GM23338 (cell line): Measurements from ENCODE around the gene NXPE2. TPM values are rescaled to one million over a fixed set of nuclear protein-coding genes. Genes with fewer than 3 reads are reported as not detected.

ENCODE experiments used
- ATAC-seq: fragments of 200-7000 bp; cut with Tn5 transposase; 3 replicates; pipeline ENCODE4 v1.9.1; 2020
- DNase-seq: peaks from one replicate; pipeline ENCODE4 v3.0.0-alpha.2; 2015; ENCODE audit warnings: low spot score
- H2AFZ ChIP-seq: fragments of 200-600 bp; sonication (generic); 2 replicates; pipeline ENCODE4 v1.8.0; 2016; ENCODE audit warnings: antibody characterized with exemption, mild to moderate bottlenecking, moderate library complexity
- H3F3A ChIP-seq: fragments of 200-600 bp; sonication (generic); replicated peaks from 2 replicates; pipeline ENCODE4 v1.8.0; 2017; ENCODE audit warnings: antibody characterized with exemption, mixed run types, low read depth
- H3K27ac ChIP-seq: fragments of 200-600 bp; sonication (generic); 2 replicates; pipeline ENCODE4 v1.6.1; 2016; ENCODE audit warnings: low read depth
- H3K27me3 ChIP-seq: fragments of 200-600 bp; sonication (generic); 2 replicates; pipeline ENCODE4 v1.8.0; 2016; ENCODE audit warnings: mild to moderate bottlenecking, mixed run types, moderate library complexity; ENCODE audit not compliant: insufficient read depth
- H3K36me3 ChIP-seq: fragments of 200-600 bp; sonication (generic); 2 replicates; pipeline ENCODE4 v1.8.0; 2016; ENCODE audit warnings: mild to moderate bottlenecking; ENCODE audit not compliant: insufficient read depth
- H3K4me1 ChIP-seq: fragments of 200-600 bp; sonication (generic); 2 replicates; pipeline ENCODE4 v1.8.0; 2016; ENCODE audit warnings: mild to moderate bottlenecking, moderate library complexity; ENCODE audit not compliant: insufficient read depth
- H3K4me2 ChIP-seq: fragments of 200-600 bp; sonication (generic); 2 replicates; pipeline ENCODE4 v1.7.1; 2017; ENCODE audit warnings: mixed run types
- H3K4me3 ChIP-seq: fragments of 200-600 bp; sonication (generic); 2 replicates; pipeline ENCODE4 v1.6.1; 2016; ENCODE audit warnings: mixed run types
- H3K79me2 ChIP-seq: fragments of 200-600 bp; sonication (generic); replicated peaks from 2 replicates; pipeline ENCODE4 v1.8.0; 2017; ENCODE audit warnings: mild to moderate bottlenecking; ENCODE audit not compliant: insufficient read depth
- H3K9me2 ChIP-seq: fragments of 200-600 bp; sonication (generic); 2 replicates; pipeline ENCODE4 v1.8.0; 2017; ENCODE audit not compliant: insufficient read depth
- H4K20me1 ChIP-seq: fragments of 200-600 bp; sonication (generic); replicated peaks from 2 replicates; pipeline ENCODE4 v1.8.0; 2017; ENCODE audit warnings: mild to moderate bottlenecking; ENCODE audit not compliant: insufficient read depth
- H3K27ac Mint-ChIP-seq: 2 replicates; pipeline ENCODE4 v1.8.0; 2020; ENCODE audit warnings: inconsistent platforms, mild to moderate bottlenecking, moderate library complexity, mixed read lengths
- H3K27me3 Mint-ChIP-seq: 3 replicates; pipeline ENCODE4 v1.8.0; 2022; ENCODE audit warnings: low read depth, mild to moderate bottlenecking, moderate library complexity, mixed read lengths, inconsistent platforms; ENCODE audit not compliant: insufficient read depth, poor library complexity
- H3K36me3 Mint-ChIP-seq: 3 replicates; pipeline ENCODE4 v1.8.0; 2021; ENCODE audit warnings: low read depth, mild to moderate bottlenecking, inconsistent platforms, moderate library complexity, mixed read lengths
- H3K4me1 Mint-ChIP-seq: 3 replicates; pipeline ENCODE4 v1.8.0; 2020; ENCODE audit warnings: mild to moderate bottlenecking, inconsistent platforms, mixed read lengths
- H3K4me3 Mint-ChIP-seq: 3 replicates; pipeline ENCODE4 v1.8.0; 2021; ENCODE audit warnings: moderate library complexity, mild to moderate bottlenecking, inconsistent platforms, mixed read lengths
- H3K9me3 Mint-ChIP-seq: 3 replicates; pipeline ENCODE4 v1.8.0; 2020; ENCODE audit warnings: moderate library complexity, mild to moderate bottlenecking, inconsistent platforms, mixed read lengths
- CREB1 ChIP-seq: fragments of 250-450 bp; sonication (Bioruptor Pico); IDR thresholded peaks from 2 replicates; pipeline ENCODE4 v1.5.0; 2020; ENCODE audit warnings: low read depth, mild to moderate bottlenecking, moderate library complexity
- CTCF ChIP-seq, 2 experiments: fragments of 200-600 bp in 1 of 2; sonication (generic) in 1 of 2; conservative IDR thresholded peaks; 2 replicates each; pipeline versions ENCODE4 v1.5.1 to v1.6.1; 2016 to 2017; ENCODE audit warnings: antibody characterized with exemption in 2 of 2, low read depth in 2 of 2, mild to moderate bottlenecking in 2 of 2, moderate library complexity in 1 of 2
- ETS1 ChIP-seq: IDR thresholded peaks from 2 replicates; pipeline ENCODE4 v1.6.1; 2016; ENCODE audit warnings: antibody characterized with exemption
- EZH2 ChIP-seq: fragments of 200-600 bp; sonication (generic); IDR thresholded peaks from one replicate; pipeline ENCODE4 v1.8.0; 2017; ENCODE audit warnings: antibody characterized with exemption, mild to moderate bottlenecking, low read depth; ENCODE audit not compliant: unreplicated experiment
- EZH2phosphoT487 ChIP-seq: fragments of 200-600 bp; sonication (generic); IDR thresholded peaks from one replicate; pipeline ENCODE4 v1.8.1; 2018; ENCODE audit warnings: antibody characterized with exemption; ENCODE audit not compliant: unreplicated experiment
- JUNB ChIP-seq: IDR thresholded peaks from one replicate; pipeline ENCODE4 v1.6.1; 2016; ENCODE audit warnings: antibody characterized with exemption; ENCODE audit not compliant: unreplicated experiment
- NANOG ChIP-seq: IDR thresholded peaks from 2 replicates; pipeline ENCODE4 v1.6.1; 2016; ENCODE audit warnings: antibody characterized with exemption, borderline replicate concordance
- POLR2AphosphoS5 ChIP-seq: IDR thresholded peaks from 2 replicates; pipeline ENCODE4 v1.6.1; 2016; ENCODE audit warnings: antibody characterized with exemption, low read depth
- ZNF114 ChIP-seq: fragments of 250-450 bp; sonication (Bioruptor Pico); IDR thresholded peaks from 2 replicates; pipeline ENCODE4 v1.5.0; 2020; ENCODE audit warnings: mild to moderate bottlenecking, moderate library complexity
- ZNF331 ChIP-seq: fragments of 250-450 bp; sonication (Bioruptor Pico); IDR thresholded peaks from 2 replicates; pipeline ENCODE4 v1.5.0; 2020; ENCODE audit warnings: low read depth, mild to moderate bottlenecking, moderate library complexity
- polyA plus RNA-seq: library from polyadenylated mRNA; unstranded; fragments of >200 nt; fragmentation: Nextera tagmentation; extraction: Ambion mirVana; gene quantifications from 2 replicates; pipeline ENCODE4 v1.2.1, GENCODE V29; 2016
- total RNA-seq: library from RNA; depleted of rRNA; stranded (reverse); fragments of >200 nt; shearing (Covaris generic); gene quantifications from 2 replicates; pipeline ENCODE4 v1.2.3, GENCODE V29; 2014

Gene NXPE2
- total and polyA plus RNA-seq, 2 experiments from 2014 or later: 0.10 TPM; not detected in 1

DNA sequence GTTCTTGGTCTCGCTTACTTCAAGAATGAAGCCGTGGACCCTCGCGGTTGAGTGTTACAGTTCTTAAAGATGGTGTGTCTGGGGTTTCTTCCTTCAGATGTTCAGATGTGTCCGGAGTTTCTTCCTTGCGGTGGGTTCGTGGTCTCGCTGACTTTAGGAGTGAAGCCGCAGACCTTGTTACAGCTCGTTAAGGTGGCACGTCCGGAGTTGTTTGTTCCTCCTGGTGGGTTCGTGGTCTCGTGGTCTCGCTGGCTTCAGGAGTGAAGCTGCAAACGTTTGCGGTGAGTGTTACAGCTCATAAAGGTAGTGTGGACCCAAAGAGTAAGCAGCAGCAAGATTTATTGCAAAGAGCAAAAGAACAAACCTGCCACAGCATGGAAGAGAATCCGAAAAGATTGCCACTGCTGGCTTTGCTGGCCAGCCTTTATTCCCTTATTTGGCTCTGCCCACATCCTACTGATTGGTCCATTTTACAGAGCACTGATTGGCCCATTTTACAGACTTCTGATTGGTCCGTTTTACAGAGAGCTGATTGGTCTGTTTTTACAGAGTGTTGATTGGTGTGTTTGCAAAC lies 27.1 kb upstream of the NXPE2 start (continued):
- TF ChIP-seq CREB1 (CRISPR knock-in tag): no peak
- TF ChIP-seq POLR2AphosphoS5: no peak
- TF ChIP-seq ETS1: no peak
- TF ChIP-seq ZNF114 (CRISPR knock-in tag): no peak
- TF ChIP-seq JUNB: no peak

DNA sequence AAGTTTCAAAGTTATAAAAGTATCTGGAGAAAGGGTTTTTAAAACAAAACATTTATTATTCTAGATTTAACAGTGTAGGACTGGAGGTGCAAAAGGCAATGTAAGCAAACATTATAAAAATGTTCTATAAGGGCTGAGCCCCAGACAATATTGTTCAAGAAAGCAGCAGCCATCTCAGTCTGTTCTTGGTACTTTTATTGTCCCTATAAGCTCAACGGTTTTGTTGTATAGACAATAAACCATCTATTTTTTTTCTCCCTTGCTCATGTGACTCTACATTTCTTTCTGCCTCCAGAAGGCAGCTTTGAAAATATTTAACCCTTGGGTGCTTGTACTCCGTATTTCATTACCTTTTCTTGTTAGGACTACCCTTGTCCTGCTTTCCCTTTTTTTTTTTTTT lies 25.2 kb upstream of the NXPE2 start:
- TF ChIP-seq ZNF331 (no peak), EZH2phosphoT487 (no peak), ZNF114 (CRISPR knock-in tag) (no peak), CTCF (conservative IDR thresholded peaks at IDR 0.05; ENCODE audit: low read depth in 2 of 2) (no peak), ETS1 (no peak), NANOG (no peak), EZH2 (no peak), CREB1 (CRISPR knock-in tag) (no peak), JUNB (no peak)
- Histone ChIP-seq H3K4me3 (no peak overlapping the region), H3K4me1 (no peaks in the 10 kb centered on the region), H3K36me3 (no peaks in the 10 kb centered on the region), H3K9me2 (peaks cover 11% of the 10 kb centered on the region; the same call in 1 of the 2 replicates), H4K20me1 (no peaks in the 10 kb centered on the region), H3K79me2 (no peaks in the 10 kb centered on the region), H3K27ac (no peak overlapping the region), H3K4me2 (no peak overlapping the region), H3K27me3 (no peaks in the 10 kb centered on the region), H3F3A (no peaks in the 10 kb centered on the region), H2AFZ (no peak overlapping the region)
- Mint-ChIP-seq H3K27ac (no peak overlapping the region), H3K4me3 (no peak overlapping the region), H3K36me3 (no peaks in the 10 kb centered on the region), H3K4me1 (no peaks in the 10 kb centered on the region), H3K27me3 (peaks cover 2% of the 10 kb centered on the region), H3K9me3 (peaks cover 3% of the 10 kb centered on the region; the same call in 2 of the 3 replicates)
- DNase-seq (no peak), ATAC-seq (no peak)
